HepG2 (cell line): ENCODE data around the gene P3H3. TPM values are rescaled to one million over a fixed set of nuclear protein-coding genes. Genes with fewer than 3 reads are reported as not detected.

Source experiments
- ATAC-seq: fragments of 200-7000 bp; cut with Tn5 transposase; 3 replicates; pipeline ENCODE4 v1.9.1; 2020; ENCODE audit warnings: mild to moderate bottlenecking, moderate library complexity
- BruUV-seq: library from RNA; stranded (reverse); fragments of 400-500 nt; replicated peaks from 2 replicates; lab custom pipeline; 2021; lab: Mats Ljungman, UMichigan
- CTCF ChIA-PET: fragments of 300-600 bp; formaldehyde crosslinking; extraction: SDS; loops from one replicate; lab custom pipeline; 2021; ENCODE audit warnings: low total read pairs, inconsistent platforms, low intra/inter-chr PET ratio; lab: Yijun Ruan, JAX
- POLR2A ChIA-PET: fragments of 350-600 bp; sonication (Branson Sonifier 250); formaldehyde crosslinking; loops from one replicate; lab custom pipeline; 2020; ENCODE audit warnings: antibody characterized with exemption, inconsistent platforms; lab: Yijun Ruan, JAX
- DNase-seq: peaks from one replicate; pipeline ENCODE4 v3.0.0-alpha.2; 2015; ENCODE audit warnings: low spot score
- FAIRE-seq: peaks from 3 replicates; lab custom pipeline; 2011; peaks lifted over from hg19 to GRCh38; lab: Jason Lieb, UNC
- H2AFZ ChIP-seq: one replicate; pipeline ENCODE4 v1.6.1; 2011; ENCODE audit warnings: low read length, inconsistent platforms
- H3K27ac ChIP-seq: fragments of 300-600 bp; 3 replicates; pipeline ENCODE4 v1.8.0; 2011; ENCODE audit warnings: mixed run types, mild to moderate bottlenecking, mixed read lengths, low read length, inconsistent platforms; ENCODE audit not compliant: insufficient read depth; ENCODE audit errors: extremely low read length
- H3K27me3 ChIP-seq, 2 experiments: fragments of 200-600 bp in 1 of 2; 2 replicates in 1 of 2; 3 replicates in 1 of 2; pipeline versions ENCODE4 v1.6.0 to v1.8.0; 2011; ENCODE audit warnings: low read length in 2 of 2, mild to moderate bottlenecking in 2 of 2, moderate library complexity in 2 of 2, inconsistent platforms in 1 of 2; ENCODE audit not compliant: insufficient read depth in 2 of 2, control insufficient read depth in 1 of 2
- H3K36me3 ChIP-seq, 2 experiments: fragments of 200-600 bp in 1 of 2; replicated peaks in 1 of 2; 2 replicates in 1 of 2; 3 replicates in 1 of 2; pipeline versions ENCODE4 v1.5.1 to v1.8.0; 2011; ENCODE audit warnings: low read length in 2 of 2, inconsistent platforms in 1 of 2; ENCODE audit not compliant: insufficient read depth in 2 of 2, control insufficient read depth in 1 of 2
- H3K4me1 ChIP-seq: 2 replicates; pipeline ENCODE4 v1.5.1; 2012; ENCODE audit warnings: low read length, inconsistent platforms; ENCODE audit not compliant: insufficient read depth
- H3K4me2 ChIP-seq: 2 replicates; pipeline ENCODE4 v1.6.0; 2011; ENCODE audit warnings: low read depth, low read length, inconsistent platforms
- H3K4me3 ChIP-seq, 3 experiments: fragments of 200-600 bp in 1 of 3; sonication (generic), shearing (Covaris generic) in 1 of 3; replicated peaks in 1 of 3; 2 replicates each; pipeline ENCODE4 v1.5.1; 2011 to 2016; ENCODE audit warnings: low read length in 3 of 3, inconsistent platforms in 2 of 3, low read depth in 2 of 3, mild to moderate bottlenecking in 2 of 3, control low read depth in 1 of 3, mixed read lengths in 1 of 3; ENCODE audit not compliant: insufficient read depth in 1 of 3
- H3K79me2 ChIP-seq: one replicate; pipeline ENCODE4 v1.6.1; 2011; ENCODE audit warnings: low read length, inconsistent platforms; ENCODE audit not compliant: insufficient read depth
- H3K9ac ChIP-seq: 2 replicates; pipeline ENCODE4 v1.6.0; 2011; ENCODE audit warnings: mild to moderate bottlenecking, low read depth, low read length, inconsistent platforms; ENCODE audit not compliant: insufficient read depth
- H3K9me3 ChIP-seq: 2 replicates; pipeline ENCODE4 v1.5.1; 2012; ENCODE audit warnings: mild to moderate bottlenecking, low read length
- H4K20me1 ChIP-seq: 2 replicates; pipeline ENCODE4 v1.6.0; 2011; ENCODE audit warnings: inconsistent platforms, mild to moderate bottlenecking, low read length, moderate library complexity; ENCODE audit not compliant: insufficient read depth
- DR1 ChIP-seq: sonication (generic); formaldehyde crosslinking; IDR thresholded peaks from 2 replicates; pipeline ENCODE4 v1.8.0; 2021; ENCODE audit warnings: mild to moderate bottlenecking, missing genetic modification reagents, inconsistent platforms
- HIVEP1 ChIP-seq: sonication (generic); formaldehyde crosslinking; IDR thresholded peaks from 2 replicates; pipeline ENCODE4 v1.4.0; 2020; ENCODE audit warnings: mild to moderate bottlenecking, missing genetic modification reagents
- ZBTB7B ChIP-seq: sonication (generic); formaldehyde crosslinking; IDR thresholded peaks from 2 replicates; pipeline ENCODE4 v1.4.0; 2020; ENCODE audit warnings: missing genetic modification reagents
- ZNF776 ChIP-seq: sonication (generic); formaldehyde crosslinking; IDR thresholded peaks from 2 replicates; pipeline ENCODE4 v1.4.0; 2020; ENCODE audit warnings: mild to moderate bottlenecking, missing genetic modification reagents
- WGBS: methylation state at CpG from one replicate; pipeline ENCODE4 v1.1.6; 2017; ENCODE audit warnings: low lambda C conversion rate; 5-methylcytosine and 5-hydroxymethylcytosine counted together
- in situ Hi-C: cut with HindIII; loops from 2 replicates; pipeline ENCODE4 v1.10.0; 2017; ENCODE audit warnings: low pct_unique_long_range_greater_than_20kb; ENCODE audit not compliant: extremely low pct_ligation_motif_present
- intact Hi-C: fragments of 100-400 bp; cut with micrococcal nuclease; formaldehyde crosslinking; loops from one replicate; pipeline ENCODE4 v1.10.0; 2022; ENCODE audit not compliant: unreplicated experiment
- polyA plus RNA-seq, 8 experiments: library from polyadenylated mRNA; depleted of rRNA in 3 of 8; stranded (reverse) in 7 of 8; unstranded in 1 of 8; fragments of >200 nt; fragmentation: Illumina TruSeq in 4 of 8; extraction: Trizol in 4 of 8; gene quantifications; 2 replicates each; pipeline versions ENCODE4 v1.2.1 to v1.2.3, GENCODE V29; 2011 to 2016; ENCODE audit warnings: low read depth in 4 of 8, missing spikeins in 1 of 8, mixed read lengths in 1 of 8; ENCODE audit not compliant: insufficient read depth in 1 of 8
- total RNA-seq, 5 experiments: library from RNA; depleted of rRNA; stranded (reverse); fragments of >200 nt; fragmentation: Illumina TruSeq; extraction: Trizol; gene quantifications; 2 replicates each; pipeline ENCODE4 v1.2.3, GENCODE V29; 2016; ENCODE audit warnings: low read depth in 1 of 5
- TF ChIP-seq, protein P1 (sequence below): sonication (generic); formaldehyde crosslinking; IDR thresholded peaks from 2 replicates; pipeline ENCODE4 v1.4.0; 2020; ENCODE audit warnings: missing genetic modification reagents
- TF ChIP-seq, protein P2 (sequence below): sonication (generic); formaldehyde crosslinking; IDR thresholded peaks from 2 replicates; pipeline ENCODE4 v1.4.0; 2020; ENCODE audit warnings: missing genetic modification reagents
- TF ChIP-seq, protein P3 (sequence below): sonication (generic); IDR thresholded peaks from 2 replicates; pipeline ENCODE4 v1.6.1; 2016; ENCODE audit warnings: low read depth, borderline replicate concordance
- TF ChIP-seq, protein P4 (sequence below): sonication (generic); formaldehyde crosslinking; IDR thresholded peaks from 2 replicates; pipeline ENCODE4 v1.5.0; 2020; ENCODE audit warnings: mild to moderate bottlenecking, missing genetic modification reagents
- TF ChIP-seq, protein P5 (sequence below): sonication (generic); formaldehyde crosslinking; IDR thresholded peaks from 2 replicates; pipeline ENCODE4 v1.4.0; 2020; ENCODE audit warnings: missing genetic modification reagents
- TF ChIP-seq, protein P6 (sequence below), 2 experiments: sonication (generic) in 1 of 2; formaldehyde crosslinking in 1 of 2; IDR thresholded peaks; 2 replicates each; pipeline versions ENCODE4 v1.4.0 to v1.6.1; 2018 to 2020; ENCODE audit warnings: missing genetic modification reagents in 2 of 2, borderline replicate concordance in 1 of 2, low read depth in 1 of 2, mild to moderate bottlenecking in 1 of 2, missing biosample characterization in 1 of 2

The P3H3 gene
- total and polyA plus RNA-seq, 2 of the 13 experiments (the other 11 are each of a cell fraction or from before 2014, with no cell fraction given), result 20.1 to 20.5 TPM

DNA sequence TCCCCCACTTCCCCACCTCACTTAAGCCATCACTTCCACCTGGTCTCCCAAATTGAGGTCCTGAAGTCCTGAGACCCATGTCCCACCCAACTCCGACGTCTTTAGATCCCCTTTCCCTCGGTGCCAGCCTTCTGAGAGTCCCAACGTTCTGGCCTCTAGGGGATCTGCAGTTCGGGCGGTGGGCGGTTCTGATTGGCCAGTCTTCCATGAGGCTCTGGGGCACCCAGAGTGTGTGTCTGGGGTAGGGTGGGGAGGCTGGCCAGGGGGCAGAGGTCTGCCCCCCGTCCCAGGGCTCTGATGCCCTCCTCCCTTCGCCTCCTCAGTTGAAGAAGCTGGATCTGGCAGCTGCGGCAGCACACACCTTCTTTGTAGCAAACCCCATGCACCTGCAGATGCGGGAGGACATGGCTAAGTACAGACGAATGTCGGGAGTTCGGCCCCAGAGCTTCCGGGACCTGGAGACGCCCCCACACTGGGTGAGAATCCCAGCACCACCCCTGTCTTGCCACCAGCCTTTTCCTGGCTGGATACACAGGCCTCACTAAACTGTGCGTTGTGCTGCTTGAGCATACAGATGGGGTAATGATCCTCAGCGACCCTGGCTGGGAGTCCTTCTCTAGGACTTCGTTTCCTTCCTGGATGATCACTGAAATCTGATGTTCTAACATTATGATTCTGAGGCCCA is 1.5 kb downstream of the P3H3 start:
- H3K4me2 ChIP-seq, result peak overlapping the region; percentile 85
- H3K79me2 ChIP-seq, result peaks cover 16% of the 10 kb centered on the region
- DNase-seq, result peak; percentile 66
- ChIA-PET CTCF (no interaction called here), POLR2A (interaction anchor here (1.0 to 4.7 kb wide), 7 partner anchors 8 to 216 kb away, joined by 3 to 20 read pairs (median 8); partner anchors contain the start of genes CDCA3, COPS7A, GPR162 and MLF2)
- H3K4me3 ChIP-seq, result peak overlapping the region; percentile 82 to 100 (median 86)
- H3K9ac ChIP-seq, result peak overlapping the region; percentile 97
- peaks cover 24% of the 10 kb centered on the region for H3K4me1 ChIP-seq
- peaks cover 14 to 25% of the 10 kb centered on the region in 2 experiments; a peak in 4 of 5 replicates for H3K36me3 ChIP-seq
- peak overlapping the region; percentile 86 for H3K27ac ChIP-seq
- no peaks in the 10 kb centered on the region for H3K27me3 ChIP-seq
- no peaks in the 10 kb centered on the region for H3K9me3 ChIP-seq
- ATAC-seq, result peak; percentile 64
- FAIRE-seq, result peak; percentile 30
- BruUV-seq, result TSS peak; percentile 44
- in situ Hi-C loops, result loop anchor here (5.0 kb wide), 1 partner anchor 77 kb away; the partner anchor contains the start of gene MLF2
- no peak overlapping the region for H2AFZ ChIP-seq
- H4K20me1 ChIP-seq, result no peaks in the 10 kb centered on the region
- intact Hi-C loops, result loop anchor here (1.0 to 10.0 kb wide), 2 partner anchors 94 to 215 kb away; no protein-coding TSS in a partner anchor
- WGBS, result 29% methylated on average over 10 of the region's 19 CpGs
- TF ChIP-seq, protein P1, sequence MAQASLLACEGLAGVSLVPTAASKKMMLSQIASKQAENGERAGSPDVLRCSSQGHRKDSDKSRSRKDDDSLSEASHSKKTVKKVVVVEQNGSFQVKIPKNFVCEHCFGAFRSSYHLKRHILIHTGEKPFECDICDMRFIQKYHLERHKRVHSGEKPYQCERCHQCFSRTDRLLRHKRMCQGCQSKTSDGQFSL, result 0 out of 2 replicates have a peak, but pooled peaks have one; percentile 37
- TF ChIP-seq HIVEP1 (CRISPR knock-in tag) (no peak), ZBTB7B (CRISPR knock-in tag) (0 out of 2 replicates have a peak, but pooled peaks have one; percentile 48), DR1 (CRISPR knock-in tag) (peak; percentile 30; the same call in 1 of the 2 replicates), ZNF776 (no peak)
- TF ChIP-seq, protein P2, sequence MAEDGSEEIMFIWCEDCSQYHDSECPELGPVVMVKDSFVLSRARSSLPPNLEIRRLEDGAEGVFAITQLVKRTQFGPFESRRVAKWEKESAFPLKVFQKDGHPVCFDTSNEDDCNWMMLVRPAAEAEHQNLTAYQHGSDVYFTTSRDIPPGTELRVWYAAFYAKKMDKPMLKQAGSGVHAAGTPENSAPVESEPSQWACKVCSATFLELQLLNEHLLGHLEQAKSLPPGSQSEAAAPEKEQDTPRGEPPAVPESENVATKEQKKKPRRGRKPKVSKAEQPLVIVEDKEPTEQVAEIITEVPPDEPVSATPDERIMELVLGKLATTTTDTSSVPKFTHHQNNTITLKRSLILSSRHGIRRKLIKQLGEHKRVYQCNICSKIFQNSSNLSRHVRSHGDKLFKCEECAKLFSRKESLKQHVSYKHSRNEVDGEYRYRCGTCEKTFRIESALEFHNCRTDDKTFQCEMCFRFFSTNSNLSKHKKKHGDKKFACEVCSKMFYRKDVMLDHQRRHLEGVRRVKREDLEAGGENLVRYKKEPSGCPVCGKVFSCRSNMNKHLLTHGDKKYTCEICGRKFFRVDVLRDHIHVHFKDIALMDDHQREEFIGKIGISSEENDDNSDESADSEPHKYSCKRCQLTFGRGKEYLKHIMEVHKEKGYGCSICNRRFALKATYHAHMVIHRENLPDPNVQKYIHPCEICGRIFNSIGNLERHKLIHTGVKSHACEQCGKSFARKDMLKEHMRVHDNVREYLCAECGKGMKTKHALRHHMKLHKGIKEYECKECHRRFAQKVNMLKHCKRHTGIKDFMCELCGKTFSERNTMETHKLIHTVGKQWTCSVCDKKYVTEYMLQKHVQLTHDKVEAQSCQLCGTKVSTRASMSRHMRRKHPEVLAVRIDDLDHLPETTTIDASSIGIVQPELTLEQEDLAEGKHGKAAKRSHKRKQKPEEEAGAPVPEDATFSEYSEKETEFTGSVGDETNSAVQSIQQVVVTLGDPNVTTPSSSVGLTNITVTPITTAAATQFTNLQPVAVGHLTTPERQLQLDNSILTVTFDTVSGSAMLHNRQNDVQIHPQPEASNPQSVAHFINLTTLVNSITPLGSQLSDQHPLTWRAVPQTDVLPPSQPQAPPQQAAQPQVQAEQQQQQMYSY (CRISPR knock-in tag), result 0 out of 2 replicates have a peak, but pooled peaks have one; percentile 31
- TF ChIP-seq, protein P3, sequence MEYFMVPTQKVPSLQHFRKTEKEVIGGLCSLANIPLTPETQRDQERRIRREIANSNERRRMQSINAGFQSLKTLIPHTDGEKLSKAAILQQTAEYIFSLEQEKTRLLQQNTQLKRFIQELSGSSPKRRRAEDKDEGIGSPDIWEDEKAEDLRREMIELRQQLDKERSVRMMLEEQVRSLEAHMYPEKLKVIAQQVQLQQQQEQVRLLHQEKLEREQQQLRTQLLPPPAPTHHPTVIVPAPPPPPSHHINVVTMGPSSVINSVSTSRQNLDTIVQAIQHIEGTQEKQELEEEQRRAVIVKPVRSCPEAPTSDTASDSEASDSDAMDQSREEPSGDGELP, result no peak
- TF ChIP-seq, protein P4, sequence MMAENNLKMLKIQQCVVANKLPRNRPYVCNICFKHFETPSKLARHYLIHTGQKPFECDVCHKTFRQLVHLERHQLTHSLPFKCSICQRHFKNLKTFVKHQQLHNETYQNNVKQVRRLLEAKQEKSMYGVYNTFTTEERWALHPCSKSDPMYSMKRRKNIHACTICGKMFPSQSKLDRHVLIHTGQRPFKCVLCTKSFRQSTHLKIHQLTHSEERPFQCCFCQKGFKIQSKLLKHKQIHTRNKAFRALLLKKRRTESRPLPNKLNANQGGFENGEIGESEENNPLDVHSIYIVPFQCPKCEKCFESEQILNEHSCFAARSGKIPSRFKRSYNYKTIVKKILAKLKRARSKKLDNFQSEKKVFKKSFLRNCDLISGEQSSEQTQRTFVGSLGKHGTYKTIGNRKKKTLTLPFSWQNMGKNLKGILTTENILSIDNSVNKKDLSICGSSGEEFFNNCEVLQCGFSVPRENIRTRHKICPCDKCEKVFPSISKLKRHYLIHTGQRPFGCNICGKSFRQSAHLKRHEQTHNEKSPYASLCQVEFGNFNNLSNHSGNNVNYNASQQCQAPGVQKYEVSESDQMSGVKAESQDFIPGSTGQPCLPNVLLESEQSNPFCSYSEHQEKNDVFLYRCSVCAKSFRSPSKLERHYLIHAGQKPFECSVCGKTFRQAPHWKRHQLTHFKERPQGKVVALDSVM (CRISPR knock-in tag), result peak; percentile 80
- TF ChIP-seq, protein P5, sequence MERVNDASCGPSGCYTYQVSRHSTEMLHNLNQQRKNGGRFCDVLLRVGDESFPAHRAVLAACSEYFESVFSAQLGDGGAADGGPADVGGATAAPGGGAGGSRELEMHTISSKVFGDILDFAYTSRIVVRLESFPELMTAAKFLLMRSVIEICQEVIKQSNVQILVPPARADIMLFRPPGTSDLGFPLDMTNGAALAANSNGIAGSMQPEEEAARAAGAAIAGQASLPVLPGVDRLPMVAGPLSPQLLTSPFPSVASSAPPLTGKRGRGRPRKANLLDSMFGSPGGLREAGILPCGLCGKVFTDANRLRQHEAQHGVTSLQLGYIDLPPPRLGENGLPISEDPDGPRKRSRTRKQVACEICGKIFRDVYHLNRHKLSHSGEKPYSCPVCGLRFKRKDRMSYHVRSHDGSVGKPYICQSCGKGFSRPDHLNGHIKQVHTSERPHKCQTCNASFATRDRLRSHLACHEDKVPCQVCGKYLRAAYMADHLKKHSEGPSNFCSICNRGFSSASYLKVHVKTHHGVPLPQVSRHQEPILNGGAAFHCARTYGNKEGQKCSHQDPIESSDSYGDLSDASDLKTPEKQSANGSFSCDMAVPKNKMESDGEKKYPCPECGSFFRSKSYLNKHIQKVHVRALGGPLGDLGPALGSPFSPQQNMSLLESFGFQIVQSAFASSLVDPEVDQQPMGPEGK (CRISPR knock-in tag), result 0 out of 2 replicates have a peak, but pooled peaks have one; percentile 30
- TF ChIP-seq, protein P6, sequence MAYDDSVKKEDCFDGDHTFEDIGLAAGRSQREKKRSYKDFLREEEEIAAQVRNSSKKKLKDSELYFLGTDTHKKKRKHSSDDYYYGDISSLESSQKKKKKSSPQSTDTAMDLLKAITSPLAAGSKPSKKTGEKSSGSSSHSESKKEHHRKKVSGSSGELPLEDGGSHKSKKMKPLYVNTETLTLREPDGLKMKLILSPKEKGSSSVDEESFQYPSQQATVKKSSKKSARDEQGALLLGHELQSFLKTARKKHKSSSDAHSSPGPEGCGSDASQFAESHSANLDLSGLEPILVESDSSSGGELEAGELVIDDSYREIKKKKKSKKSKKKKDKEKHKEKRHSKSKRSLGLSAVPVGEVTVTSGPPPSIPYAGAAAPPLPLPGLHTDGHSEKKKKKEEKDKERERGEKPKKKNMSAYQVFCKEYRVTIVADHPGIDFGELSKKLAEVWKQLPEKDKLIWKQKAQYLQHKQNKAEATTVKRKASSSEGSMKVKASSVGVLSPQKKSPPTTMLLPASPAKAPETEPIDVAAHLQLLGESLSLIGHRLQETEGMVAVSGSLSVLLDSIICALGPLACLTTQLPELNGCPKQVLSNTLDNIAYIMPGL (CRISPR knock-in tag; IDR thresholded peaks at IDR 0.05; ENCODE audit: borderline replicate concordance in 1 of 2, low read depth in 1 of 2), result 0 out of 4 replicates have a peak, but pooled peaks of 1 of the 2 experiments have one; percentile 27
